HG03108 (cell line): Measurements from ENCODE around the gene DSG3.
A peak's percentile ranks its signal among the peaks of the same experiment; 100 is the strongest.
"Not testable (repeated sequence)": the region's sequence is repeated elsewhere in the genome, so short reads cannot be mapped to it uniquely, and the experiment has no call there.

Source experiments
- ATAC-seq: cut with Tn5 transposase; IDR thresholded peaks from one replicate; pipeline ENCODE4 v1.9.1; 2021; ENCODE audit warnings: moderate library complexity; ENCODE audit not compliant: unreplicated experiment

The DSG3 gene

DNA sequence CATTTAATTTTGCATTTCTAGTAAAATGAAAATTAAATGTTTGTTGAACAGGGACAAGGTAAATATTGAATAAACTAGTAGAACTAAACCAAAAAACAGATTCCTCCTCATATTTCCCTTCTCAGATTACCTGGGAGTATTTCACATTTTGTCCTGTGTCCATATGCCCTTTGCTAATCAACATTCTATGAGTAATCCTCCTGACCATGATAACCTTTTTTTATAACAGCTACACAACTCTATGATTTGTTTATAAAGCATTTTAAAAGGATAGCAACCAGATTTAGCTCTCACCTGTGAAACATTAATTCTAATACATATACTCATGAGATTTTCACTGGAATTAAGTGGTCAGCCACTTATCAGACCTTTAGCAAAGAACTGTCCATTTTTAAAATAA, 43.3 kb downstream of the DSG3 start:
- ATAC-seq = no peak

DNA sequence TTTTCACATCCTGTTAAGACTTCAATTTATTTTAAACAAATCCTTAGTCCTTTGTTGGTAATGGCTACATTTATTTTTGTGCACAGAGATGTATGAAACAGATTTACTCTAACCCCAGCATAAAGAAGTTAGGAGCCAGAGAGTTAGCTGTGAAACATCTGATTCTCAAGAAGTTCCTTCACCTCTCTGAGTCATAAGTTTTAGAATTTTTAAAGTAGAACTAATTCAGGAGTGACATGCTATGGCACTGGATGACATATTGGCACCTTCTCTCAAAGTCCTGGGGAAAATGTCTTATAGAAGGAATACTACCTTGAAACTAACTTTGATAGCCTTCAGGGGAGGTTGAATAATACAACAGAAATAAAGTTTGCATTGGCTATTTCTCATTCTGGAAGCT, 44.0 kb downstream of the DSG3 start:
- ATAC-seq = no peak

DNA sequence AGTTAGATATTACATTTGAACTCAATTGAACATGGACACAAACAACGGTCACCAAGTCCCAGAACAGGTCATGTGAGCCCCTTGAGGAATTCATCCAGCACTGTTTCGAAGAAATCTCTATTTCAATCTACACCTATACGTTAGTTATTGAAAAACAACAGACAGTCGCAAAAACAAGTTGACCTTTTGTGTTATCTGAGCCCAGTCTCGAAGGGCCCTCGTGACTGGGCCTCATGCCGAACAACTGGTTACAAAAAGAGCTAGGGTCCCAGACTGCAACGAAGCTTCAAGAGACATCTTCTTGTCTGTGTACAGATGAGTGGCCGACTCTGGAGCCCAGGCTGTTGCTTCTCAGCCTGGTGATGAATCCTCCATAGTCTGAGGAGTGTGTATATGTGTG, 45.1 kb downstream of the DSG3 start:
- ATAC-seq = no peak

DNA sequence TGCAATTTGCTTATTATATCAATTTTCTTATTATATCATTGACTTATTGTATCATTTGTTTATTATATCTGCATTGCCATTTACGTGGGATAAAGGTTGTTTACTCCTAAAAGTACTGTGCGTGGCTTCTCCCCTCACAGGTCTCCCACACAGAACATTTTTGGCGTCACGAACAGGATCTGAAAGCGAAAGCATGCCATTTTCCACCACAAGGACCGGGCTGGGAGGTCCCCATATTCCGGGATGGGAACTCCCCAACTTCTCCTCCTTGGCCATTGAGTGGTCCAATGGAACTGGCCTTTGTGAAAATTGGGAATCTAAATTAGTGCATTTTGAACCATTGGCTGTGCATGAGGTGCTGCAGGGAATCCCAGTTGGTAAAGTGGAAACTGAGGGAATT, 45.6 kb downstream of the DSG3 start:
- no peak for ATAC-seq

DNA sequence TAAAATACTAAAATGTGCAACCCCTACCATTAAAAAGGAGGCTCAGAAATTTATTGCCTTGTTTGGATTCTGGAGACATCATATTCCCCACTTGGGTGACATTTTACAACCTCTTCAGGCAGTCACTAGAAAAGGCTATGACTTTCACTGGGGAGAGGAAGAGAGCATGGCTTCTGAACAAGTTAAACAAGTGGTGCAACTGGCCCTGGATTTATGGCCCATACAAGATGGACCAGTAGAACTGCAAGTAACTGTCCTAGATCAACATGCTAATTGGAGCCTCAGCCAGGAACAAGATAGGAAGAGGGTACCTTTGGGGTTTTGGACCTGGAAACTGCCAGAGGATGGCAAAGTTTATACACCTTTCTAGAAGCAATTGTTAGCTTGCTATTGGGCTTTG, 46.4 kb downstream of the DSG3 start:
- ATAC-seq = no peak

DNA sequence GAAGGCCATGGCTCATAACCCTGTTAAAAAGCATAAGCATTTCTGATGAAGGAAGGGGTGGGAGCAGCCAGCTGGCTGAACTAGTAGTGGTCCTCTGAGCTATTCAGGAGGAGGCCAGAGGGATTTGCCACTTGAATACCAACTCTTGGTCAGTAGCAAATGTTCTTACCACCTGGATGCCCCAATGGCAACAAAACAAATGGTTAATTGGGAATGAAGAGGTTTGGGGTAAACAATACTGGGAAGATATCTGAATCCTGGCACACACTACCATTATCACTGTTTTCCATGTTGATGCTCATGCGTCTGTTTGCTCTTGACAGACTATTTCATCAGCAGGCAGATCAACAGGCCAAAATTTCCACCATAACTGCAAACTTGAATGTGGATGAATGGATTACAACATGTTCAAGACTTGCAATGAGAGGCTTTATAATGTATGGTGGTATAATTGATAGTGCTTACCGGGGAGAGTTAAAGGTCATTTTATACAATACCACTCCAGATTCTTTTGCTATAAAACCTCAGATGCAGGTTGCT, 47.2 kb downstream of the DSG3 start:
- ATAC-seq = not testable (repeated sequence)

DNA sequence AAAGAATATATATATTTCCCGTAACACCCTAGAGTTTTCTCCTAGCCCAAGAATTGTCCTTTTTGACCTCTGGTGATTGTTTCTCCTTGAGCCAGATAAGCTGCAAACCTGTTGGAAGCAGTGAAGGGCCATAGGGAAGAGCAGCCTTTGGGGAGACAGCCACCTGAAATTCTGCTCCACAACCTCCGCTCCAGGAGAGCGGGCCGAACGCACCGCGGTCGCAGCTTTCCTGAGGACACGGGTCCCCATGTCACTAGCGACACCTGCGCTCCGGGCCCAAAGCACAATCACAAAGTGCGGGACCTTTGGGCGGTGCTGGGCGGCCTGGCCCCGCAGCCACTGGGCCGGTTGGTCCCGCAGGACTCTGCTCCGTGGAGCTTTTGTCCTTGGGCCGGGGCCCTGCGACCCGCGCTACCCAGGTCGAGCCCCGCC, 49.9 kb downstream of the DSG3 start:
- ATAC-seq = no peak

DNA sequence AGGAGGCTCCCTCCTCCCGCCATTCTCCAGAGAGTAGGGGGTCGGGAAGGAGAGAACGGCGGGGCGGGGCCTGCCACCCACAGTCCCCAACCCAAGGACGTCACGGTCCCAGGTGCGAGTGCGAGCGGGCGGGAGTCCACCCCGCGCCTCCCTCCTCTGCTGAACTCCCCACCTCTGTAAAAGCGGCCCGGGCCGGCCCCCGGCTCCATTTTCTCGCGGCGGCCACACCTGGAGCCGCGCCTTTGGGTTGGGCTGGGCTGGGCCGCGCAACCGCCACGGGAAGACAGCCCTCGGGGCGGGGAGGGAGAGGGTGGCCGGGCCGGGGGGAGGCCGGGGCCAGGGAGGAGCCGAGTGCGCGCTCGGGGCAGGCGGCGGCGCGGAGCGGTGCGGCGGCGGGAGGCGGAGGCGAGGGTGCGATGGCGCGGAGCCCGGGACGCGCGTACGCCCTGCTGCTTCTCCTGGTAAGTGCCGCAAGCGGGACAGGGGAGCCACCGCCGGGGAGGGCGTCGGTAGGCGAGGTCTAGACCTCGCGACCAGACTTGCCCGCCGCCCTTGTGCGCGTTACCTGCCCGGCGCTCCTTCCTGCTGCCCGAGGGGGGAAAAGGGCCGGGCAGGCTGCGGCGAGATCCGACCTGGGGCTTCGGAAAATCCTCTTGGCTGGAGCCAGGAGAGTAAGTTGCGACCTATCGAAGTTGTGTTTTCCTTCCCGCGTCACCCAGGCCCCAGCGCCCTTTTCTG, 50.5 kb downstream of the DSG3 start, which contains the start of gene DSG2:
DSG2 (plus strand) TSS at position 342 of the 738 bp plus-strand sequence; CDS start at position 417, 75 bp downstream.
- ATAC-seq = peak; percentile 42

DNA sequence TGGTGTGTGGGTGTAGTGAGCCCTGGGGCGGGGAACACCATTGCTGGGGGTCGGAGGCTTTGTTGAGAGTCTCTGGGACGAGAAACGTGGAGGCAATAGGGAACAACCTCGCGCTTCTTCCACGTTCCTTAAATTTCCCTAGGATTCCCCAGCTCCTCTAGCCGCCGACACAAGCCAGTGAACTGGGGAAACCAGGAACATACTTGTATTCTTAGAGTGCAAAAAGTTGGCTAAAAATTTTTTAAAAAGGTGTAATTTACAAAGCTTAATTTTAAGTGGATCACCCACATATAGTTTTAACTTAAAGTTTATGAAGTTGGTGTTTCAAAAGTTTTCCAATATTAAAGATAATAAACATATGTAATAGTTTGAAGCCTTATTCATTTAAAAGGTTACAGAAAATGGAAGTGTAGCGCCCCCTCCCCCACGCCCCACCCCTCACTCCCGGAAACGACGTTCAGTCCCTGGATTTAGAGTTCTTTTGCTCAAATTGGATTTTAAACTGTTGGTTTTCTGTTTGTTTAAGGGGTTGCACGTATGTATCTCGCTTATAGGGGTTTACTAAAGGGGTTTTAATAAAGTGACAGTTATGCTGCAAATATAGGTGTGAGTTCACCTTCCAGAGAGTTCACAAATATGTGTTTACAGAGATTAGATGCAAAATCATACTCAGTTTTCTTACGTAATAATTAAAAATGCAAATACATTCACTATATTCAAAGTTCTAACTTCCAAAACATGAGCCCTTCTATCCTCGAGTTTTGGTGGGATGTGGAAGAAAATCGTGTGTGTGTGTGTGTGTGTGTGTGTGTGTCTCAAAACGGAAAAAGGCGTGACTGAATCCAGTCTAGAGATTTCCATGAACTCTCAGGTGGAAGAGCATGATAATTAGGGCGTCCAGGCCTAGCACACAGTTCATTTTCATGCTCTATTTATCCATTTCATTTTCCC, 51.3 kb downstream of the DSG3 start:
- ATAC-seq = no peak

DNA sequence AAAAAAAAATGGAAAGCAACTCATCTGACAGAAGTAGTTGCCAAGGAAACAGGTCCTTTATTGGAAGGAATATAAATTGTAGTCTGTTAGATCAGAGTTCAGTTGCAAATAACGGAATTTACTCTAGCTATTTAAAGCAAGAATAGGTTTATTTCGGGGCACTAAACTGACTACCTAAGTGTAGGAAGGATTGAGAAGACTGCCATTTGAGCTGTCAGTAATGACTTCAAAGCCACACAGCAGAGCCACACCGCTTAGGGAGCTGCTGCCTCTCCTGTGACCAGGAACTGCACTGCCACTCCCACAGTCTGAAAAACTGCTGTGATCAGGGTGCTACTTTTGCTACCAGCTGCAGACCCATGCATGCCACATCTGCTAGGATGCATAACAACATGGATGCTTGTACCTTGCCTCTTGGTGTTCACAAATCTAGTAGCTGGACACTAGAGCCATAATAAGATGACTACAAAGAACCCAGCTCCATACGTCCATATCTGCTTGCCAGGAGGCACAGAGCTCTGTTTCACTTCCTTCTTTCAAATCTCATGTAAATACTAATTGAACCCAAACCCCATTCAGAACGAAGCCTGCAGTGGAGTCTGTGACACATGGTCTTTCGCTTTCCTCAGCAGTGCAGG, 52.6 kb downstream of the DSG3 start:
- peak; percentile 81 for ATAC-seq

DNA sequence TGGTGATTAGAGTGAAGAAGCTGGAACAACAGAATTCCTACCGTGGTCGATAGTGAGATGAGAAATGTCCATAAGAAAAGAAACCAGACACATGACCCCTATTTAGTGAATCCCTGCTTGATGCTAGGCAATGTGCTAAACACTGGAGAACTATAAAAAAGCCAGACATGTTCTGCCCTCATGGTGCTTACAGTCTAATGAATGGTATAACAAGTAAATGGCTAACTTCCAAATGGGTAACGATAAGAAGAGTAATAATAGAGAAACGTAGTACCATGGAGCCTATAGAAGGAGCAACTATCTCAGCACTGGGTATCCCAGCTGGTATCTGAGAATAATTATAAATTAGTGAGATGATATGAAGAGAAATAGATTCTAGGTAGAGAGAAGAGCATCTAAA, 55.5 kb downstream of the DSG3 start:
- ATAC-seq = no peak

DNA sequence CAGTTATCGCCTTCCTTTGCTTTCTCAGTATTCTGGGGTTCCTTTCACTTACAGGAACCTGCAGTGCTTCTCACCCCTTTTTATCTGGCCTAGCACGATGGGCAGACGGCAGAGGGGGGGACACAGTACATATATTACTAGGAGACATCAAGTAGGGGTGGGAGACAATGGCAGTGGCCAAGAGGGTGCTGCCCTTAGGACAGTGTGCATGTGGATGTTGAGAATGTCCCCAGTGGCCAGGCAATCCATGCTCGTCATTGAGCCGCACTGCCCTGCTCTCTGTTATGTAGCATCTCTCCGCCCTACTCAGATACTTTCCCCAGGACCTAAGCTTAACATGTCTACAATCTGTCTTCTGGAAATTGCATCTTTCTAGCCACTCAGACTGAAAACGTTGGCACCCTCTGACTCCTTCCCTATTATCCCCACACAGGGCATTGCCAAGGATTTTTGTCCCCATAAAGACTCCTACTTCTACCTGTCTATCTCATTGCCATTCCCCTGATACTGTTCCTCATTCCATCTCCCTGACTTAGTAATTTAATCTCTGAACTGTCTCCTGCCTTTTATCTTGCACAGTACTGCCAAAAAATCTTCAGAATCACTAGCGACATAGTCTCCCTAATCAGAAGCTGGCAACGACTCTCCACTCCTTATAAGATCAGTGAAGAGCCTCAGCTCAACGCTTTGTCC, 57.1 kb downstream of the DSG3 start:
- ATAC-seq = no peak

DNA sequence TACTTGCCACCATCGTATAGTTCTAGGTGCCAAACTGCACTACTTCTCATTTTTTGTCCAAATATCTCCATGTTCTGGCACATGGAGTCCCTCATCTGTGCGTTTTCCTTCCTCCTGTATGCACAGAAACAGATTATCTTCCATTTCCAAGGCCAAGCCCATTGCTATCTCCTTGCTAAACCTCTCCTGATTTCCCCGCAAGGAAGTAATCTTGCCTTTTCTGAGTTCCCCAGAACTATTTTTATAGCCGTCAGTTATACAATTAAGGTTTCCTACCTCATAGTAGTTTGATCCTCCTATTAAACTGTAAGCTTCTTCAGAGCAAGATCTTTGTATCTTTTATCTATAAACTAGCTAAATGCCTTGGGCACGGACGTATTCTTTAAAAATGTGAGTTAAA, 57.6 kb downstream of the DSG3 start:
- ATAC-seq = no peak

DNA sequence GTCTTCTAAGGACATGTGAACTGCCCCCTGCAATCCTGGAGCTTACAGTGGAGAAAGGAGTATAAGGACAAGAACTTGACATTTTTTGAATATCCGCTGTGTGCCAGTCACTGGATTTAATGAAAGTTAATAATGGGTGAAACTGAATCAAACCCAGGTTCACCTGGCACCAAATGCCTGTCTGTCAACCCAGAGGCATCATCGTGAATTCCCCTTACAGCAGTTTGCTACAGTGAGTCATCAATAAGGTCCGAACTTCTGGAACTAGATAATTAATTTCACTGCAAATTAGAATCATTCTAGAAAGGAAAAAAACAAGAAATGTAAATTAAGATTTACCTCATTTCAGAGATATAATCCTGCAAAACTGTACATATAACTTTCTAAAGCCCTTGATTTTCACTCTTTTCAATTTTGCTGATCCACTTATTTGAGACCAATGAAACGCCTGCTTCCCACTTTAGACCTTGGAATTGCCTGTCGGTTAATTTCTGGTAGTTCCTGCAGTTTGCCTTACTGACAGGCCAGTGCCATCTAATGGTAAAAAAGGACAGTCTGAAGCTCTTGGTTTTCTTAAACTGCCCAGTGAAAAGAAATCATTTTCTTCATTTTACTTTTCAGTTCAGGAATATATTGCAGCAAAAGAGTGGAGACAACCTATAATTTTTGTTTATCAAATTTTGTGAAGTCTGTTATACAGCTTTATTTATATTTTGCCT, 58.6 kb downstream of the DSG3 start:
- no peak for ATAC-seq

DNA sequence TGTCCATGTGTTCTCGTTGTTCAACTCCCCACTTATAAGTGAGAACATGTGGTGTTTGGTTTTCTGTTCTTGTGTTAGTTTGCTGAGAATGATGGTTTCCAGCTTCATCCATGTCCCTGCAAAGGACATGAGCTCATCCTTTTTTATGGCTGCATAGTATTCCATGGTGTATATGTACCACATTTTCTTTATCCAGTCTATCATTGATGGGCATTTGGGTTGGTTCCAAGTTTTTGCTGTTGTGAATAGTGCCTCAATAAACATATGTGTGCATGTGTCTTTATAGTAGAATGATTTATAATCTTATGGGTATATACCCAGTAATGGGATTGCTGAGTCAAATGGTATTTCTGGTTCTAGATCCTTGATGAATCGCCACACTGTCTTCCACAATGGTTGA, 59.6 kb downstream of the DSG3 start:
- ATAC-seq = not testable (repeated sequence)

DNA sequence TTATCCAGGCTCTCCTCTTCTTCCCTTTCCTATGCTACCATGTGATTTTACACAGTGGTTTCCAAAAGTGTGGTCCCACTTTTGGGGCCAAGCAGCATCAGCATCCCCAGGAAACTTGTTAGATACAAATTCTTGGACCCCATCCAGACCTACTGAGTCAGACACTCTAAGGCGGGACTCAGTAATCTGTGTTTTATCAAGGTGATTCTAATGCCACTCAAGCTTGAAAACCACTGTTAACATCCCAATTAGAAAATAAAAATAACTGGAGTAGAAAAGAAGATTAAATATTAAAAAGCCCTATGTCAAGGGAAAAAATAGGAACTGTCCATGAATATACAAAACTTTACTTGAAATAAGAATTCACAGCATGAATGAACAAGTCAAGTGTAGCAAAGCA, 61.2 kb downstream of the DSG3 start:
- no peak for ATAC-seq

DNA sequence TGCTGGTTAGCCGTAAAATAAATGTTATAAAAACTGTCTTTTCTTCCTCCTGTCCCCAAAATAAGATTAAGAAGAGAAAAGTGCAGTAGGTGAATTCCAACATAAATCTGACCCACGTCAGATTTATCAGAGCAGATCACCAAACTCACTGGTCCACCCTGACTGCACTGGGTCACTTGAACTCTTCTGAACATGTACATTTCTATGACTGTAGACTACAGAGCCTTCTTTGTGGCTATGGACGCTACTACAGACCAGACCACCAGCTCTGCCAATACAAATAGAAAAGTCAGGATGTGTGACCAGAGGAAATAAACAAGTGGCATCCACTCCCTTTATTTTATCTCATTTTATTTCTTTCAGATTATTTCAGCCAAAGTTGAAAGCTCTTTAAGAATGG, 62.0 kb downstream of the DSG3 start:
- ATAC-seq = no peak

DNA sequence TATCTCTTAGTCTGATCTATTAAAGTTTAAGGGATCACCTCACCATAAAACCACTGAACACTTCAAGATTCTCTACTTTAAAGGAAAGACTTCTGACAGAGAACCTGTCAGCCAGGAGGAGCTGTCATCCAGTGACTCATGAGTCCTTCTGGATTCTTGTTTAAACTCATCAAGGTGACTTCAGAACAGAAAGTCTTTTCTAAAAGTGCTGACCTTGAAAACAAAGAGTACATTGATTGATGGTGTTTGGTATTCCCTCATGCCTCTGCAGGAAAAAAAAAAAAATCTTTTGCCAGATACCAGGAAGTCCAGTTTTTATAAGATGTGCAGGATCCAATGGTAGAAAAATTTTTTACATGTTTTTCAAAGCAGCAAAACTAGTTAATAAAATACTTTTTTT, 62.8 kb downstream of the DSG3 start:
- no peak for ATAC-seq

DNA sequence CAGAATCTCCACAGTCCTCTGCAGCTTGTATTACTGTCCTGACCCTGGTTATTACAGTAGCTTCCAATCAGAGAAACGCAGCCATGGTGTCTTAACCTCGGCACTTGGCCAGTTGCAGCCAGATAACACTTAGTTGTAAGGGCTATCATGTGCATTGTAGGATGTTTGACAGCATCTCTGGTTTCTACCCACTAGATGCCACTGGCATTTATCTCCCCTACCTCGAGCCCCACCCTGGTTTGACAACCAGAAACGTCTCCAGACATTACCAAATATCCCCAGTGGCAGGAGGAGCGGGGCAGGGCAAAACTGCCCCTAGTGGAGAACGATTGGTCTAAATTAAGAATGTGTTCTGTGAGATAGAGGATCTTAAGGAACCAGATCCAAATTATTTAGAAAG, 63.6 kb downstream of the DSG3 start:
- ATAC-seq = no peak

DNA sequence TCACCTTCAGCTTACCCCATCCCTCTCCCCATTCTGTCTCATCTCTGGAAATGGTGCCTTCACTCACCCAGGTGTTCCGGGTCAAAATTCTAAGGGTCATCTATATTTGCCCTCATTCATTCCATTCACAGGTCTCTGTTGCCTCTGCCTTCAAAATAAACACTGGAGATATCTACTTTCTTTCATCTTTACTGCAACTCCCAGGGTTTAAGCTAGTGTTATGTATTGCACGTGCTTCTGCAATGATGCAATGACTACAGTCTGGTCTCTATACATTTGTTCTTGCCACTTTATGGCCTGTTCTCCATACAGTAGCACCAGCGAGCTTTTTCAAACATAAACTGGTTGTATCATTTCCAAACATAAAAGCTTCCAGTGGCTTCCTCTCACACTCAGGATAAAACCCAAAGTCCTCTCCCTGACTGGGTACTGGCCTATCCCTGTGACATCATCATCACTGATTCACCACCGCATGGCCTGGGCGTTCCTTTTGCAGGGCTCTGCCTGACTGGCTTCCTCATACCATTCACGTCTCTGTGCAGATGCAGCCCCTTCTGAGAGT, 64.7 kb downstream of the DSG3 start:
- no peak for ATAC-seq
